Retina (tissue), 1 donor: ENCODE results near the gene ZNF385C.
"Not testable (repeated sequence)": the region's sequence is repeated elsewhere in the genome, so short reads cannot be mapped to it uniquely, and the experiment has no call there.

Experiments used
- DNase-seq: peaks from one replicate; pipeline ENCODE4 v3.0.0-alpha.2; 2016

The ZNF385C gene

DNA sequence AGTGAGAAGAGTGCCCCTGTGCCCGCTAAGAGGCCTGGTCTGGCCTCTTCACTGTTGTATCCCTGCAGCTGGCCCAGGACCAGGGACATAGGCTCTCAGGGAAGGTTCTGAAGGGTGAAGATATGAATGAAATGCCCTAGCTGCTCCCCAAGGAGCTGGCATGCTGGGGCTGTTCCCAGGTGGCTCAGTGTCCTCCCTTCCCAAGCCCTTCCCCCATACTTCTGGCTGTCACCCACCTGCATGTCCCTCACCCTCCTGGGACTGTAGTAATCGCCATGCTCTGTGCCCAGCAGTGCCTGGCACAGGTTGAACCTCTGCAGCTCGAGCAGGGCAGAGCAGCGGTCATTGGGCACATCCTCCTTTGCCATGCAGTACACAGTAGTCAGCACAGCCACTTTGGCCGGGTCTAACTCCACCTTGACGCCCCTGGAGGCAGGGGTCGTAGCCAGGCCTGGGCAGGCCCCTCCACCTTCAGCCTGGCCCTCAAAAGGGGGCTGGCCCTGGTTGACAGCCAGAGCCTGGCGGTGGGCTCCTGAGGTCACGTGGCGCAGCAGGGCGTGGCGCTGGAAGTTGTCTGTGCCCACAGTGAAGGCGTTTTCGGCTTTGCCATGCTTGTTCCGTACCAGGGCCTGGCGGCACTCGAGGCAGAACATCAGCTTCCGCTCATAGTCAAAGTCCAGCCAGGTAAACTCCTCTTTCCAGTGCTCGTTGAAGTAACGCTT lies 55.5 kb downstream of the ZNF385C start:
- no peak for DNase-seq

GRCh38 chr17:42041619-42042018 lies 56.7 kb downstream of the ZNF385C start:
- DNase-seq, result no peak

DNA sequence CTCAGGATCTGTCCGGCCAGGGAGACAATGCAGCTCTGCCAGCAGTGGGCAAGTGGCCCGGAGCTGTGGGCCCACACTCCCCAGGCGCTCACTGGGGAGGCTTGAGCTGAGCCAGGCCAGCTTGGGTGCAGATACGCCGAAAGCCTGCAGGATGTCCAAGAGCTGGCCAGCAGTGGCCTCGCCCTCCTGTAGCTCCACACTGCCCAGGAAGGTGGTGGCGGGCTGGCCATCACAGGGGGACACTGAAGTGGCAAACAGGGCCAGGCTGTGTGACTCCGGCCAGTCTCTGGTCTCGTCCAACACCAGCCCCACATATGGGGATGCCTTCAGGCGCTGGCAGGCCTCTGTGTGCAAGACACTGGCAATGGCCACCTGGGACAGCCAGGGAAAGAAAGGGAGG lies 57.5 kb downstream of the ZNF385C start:
- DNase-seq, result no peak

GRCh38 chr17:42039794-42040763 lies 58.2 kb downstream of the ZNF385C start:
- no peak for DNase-seq

- no peak for DNase-seq
Observed at GRCh38 chr17:42038221-42038973, 59.9 kb downstream of the ZNF385C start.

DNA sequence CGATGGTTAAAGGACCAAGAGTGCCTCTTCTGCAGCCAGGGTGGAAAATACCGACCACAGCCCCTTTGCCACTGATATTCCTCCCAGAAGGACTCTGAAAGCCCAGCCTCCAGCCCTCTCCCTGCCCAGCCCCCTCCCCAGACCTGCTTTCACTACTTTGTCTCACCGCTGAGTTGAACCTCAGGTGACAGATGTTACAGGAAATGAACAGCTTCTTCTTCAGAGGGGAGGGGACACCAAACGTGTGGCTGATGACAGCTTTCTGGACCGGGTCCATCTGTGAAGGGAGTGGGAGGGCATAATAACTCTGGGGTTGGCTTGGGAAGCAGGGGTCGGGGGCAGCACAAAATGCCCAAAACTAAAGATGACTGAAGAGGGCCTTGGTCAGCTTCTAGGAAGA lies 64.2 kb downstream of the ZNF385C start:
- no peak for DNase-seq

- no peak for DNase-seq
Observed at GRCh38 chr17:42031584-42031983, 66.7 kb downstream of the ZNF385C start.

GRCh38 chr17:42028791-42029127 lies 69.5 kb downstream of the ZNF385C start:
- no peak for DNase-seq

DNA sequence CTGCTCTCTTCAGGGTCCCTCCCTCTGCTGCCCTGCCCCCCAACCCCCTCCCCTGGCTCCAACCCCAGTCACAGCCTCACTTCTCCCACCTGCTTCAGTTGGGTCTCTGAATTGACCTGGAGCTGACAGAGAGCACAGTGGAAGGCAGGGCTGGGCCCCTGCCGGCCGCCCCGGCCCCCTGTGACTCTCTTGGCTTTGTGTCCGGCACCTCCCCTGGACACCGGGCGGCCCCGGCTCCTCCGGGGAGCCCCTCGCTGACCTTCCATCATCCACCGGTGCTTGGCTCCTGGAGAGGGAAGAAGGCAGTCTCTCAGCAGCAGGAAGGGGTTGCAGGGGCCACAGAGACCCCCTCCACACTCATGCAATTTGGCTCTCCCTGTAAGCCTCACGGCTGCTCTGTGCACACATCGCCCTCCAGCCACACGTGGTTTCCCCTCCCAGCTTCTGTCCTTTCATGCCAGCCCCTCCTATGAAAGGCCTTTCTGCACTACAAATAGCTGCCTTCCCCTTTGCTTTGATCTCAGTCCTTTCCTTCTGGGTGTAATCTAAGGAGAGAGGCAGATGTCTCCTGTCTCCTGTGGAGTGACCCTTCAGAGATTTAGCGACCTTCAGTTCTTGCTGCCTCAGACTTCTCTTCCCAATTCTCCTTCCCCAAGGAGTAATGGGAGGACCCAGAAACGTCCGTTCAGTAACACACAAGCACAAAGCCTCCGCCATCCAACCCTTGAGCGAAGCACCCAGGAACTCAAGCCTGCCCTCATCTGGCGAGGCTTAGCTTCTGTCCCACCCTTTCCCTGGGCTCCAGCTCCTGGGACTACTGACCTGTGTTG lies 70.1 kb downstream of the ZNF385C start:
- DNase-seq, result no peak

- peak; percentile 51 for DNase-seq
Observed at GRCh38 chr17:42027590-42027889, 70.7 kb downstream of the ZNF385C start.

- no peak for DNase-seq
Observed at GRCh38 chr17:42026857-42027589, 71.2 kb downstream of the ZNF385C start.

- DNase-seq, result no peak
Observed at GRCh38 chr17:42025936-42026335, 72.3 kb downstream of the ZNF385C start.

- no peak for DNase-seq
Observed at GRCh38 chr17:42025191-42025579, 73.1 kb downstream of the ZNF385C start.

- no peak for DNase-seq
Observed at GRCh38 chr17:42023524-42024349, 74.5 kb downstream of the ZNF385C start.

- not testable (repeated sequence) for DNase-seq
Observed at GRCh38 chr17:42020845-42021244, 77.4 kb downstream of the ZNF385C start.

GRCh38 chr17:42019509-42020404 lies 78.5 kb downstream of the ZNF385C start, which contains the start of gene NKIRAS2:
NKIRAS2 (plus strand) TSS chr17:42020090; CDS start chr17:42021578, 1,488 bp downstream.
- peak; percentile 93 for DNase-seq

GRCh38 chr17:42018988-42019387 lies 79.3 kb downstream of the ZNF385C start:
- no peak for DNase-seq

GRCh38 chr17:42018339-42018738 lies 79.9 kb downstream of the ZNF385C start:
- no peak for DNase-seq

DNA sequence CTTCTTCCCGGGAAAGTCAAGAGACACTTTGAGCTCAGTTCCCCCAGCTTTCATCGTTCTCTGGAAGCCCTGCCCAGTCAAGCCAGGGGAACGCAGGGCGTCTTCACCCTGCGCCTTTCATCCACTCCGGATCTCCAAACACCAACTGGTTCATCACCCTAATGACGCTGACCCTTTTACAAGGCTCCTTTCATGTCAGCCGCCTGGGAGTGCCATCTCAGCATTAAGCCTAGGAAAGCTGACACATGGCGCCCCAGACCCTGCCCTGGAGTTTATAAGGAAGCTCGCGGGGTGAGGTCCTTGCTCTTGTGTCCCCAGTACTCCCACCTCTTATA lies 80.4 kb downstream of the ZNF385C start:
- no peak for DNase-seq
